ENCODE measurements around the gene PAX4. TPM values are rescaled to one million over a fixed set of nuclear protein-coding genes. Genes with fewer than 3 reads are reported as not detected.

Gene PAX4
- total and polyA plus RNA-seq, 9 of the 15 experiments (the other 6 are each of a cell fraction or from before 2014, with no cell fraction given), result not detected

DNA sequence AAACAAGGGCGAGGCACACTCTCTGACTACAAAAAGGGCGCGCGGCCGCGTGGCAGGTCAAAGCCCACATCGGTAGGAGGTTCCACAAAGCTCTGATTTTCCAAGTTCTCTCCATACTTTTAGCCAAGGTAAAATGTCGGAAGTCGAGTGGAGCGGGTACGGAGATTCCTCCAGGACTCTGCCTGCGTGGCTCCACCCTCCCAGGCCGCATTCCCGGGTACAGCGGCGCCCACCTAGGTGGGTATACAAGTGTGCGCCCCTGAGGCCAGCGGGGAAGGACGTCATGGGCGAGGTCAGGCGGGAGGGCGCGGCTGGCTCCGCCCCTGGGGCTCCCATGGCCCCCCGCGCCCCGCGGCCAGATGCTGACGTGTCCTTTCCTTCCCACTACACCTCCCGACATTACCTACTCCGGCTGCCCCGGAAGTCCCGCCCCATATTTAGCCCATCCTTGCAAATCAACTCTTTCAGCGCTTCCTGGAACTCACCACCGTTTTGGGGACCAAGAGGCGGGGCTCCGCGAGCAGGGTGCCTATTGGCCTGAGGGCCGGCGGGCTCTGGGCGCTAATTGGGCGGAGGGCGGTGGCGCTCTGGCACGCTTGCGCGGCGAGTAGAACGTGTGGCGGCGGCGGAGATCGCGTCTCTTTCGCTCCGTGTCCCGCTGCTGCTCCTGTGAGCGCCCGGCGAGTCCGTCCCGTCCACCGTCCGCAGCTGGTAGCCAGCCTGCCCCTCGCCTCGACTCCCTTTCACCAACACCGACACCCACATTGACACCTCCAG lies 33.8 kb upstream of the PAX4 start, which contains the start of gene SND1 (continued):
- TF ChIP-seq ZNF140 (CRISPR knock-in tag; IDR thresholded peaks at IDR 0.05), result peak; percentile 11; the same call in 1 of the 2 replicates
- TF ChIP-seq, protein P1, sequence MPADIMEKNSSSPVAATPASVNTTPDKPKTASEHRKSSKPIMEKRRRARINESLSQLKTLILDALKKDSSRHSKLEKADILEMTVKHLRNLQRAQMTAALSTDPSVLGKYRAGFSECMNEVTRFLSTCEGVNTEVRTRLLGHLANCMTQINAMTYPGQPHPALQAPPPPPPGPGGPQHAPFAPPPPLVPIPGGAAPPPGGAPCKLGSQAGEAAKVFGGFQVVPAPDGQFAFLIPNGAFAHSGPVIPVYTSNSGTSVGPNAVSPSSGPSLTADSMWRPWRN (IDR thresholded peaks at IDR 0.05; ENCODE audit: low read depth), result no peak
- TF ChIP-seq, protein P2, sequence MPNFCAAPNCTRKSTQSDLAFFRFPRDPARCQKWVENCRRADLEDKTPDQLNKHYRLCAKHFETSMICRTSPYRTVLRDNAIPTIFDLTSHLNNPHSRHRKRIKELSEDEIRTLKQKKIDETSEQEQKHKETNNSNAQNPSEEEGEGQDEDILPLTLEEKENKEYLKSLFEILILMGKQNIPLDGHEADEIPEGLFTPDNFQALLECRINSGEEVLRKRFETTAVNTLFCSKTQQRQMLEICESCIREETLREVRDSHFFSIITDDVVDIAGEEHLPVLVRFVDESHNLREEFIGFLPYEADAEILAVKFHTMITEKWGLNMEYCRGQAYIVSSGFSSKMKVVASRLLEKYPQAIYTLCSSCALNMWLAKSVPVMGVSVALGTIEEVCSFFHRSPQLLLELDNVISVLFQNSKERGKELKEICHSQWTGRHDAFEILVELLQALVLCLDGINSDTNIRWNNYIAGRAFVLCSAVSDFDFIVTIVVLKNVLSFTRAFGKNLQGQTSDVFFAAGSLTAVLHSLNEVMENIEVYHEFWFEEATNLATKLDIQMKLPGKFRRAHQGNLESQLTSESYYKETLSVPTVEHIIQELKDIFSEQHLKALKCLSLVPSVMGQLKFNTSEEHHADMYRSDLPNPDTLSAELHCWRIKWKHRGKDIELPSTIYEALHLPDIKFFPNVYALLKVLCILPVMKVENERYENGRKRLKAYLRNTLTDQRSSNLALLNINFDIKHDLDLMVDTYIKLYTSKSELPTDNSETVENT (CRISPR knock-in tag; IDR thresholded peaks at IDR 0.05), result peak; percentile 88
- no peak for TF ChIP-seq SRSF9 (IDR thresholded peaks at IDR 0.05; ENCODE audit: borderline replicate concordance, low read depth, low read length)
- no peak for TF ChIP-seq ZNF707 (CRISPR knock-in tag; conservative IDR thresholded peaks at IDR 0.05)
- peak; percentile 72 for TF ChIP-seq CREB1 (IDR thresholded peaks at IDR 0.05)
- TF ChIP-seq CREB1 (CRISPR knock-in tag; IDR thresholded peaks at IDR 0.05), result peak; percentile 85
- peak; percentile 58; the same call in 1 of the 2 replicates for TF ChIP-seq SMARCA4 (IDR thresholded peaks at IDR 0.05)
- no peak for TF ChIP-seq KLF16 (IDR thresholded peaks at IDR 0.05)
- no peak for TF ChIP-seq ATF1 (CRISPR knock-in tag; IDR thresholded peaks at IDR 0.05)
- TF ChIP-seq ATF1 (tag; IDR thresholded peaks at IDR 0.05), result peak; percentile 97
- peak; percentile 88 for TF ChIP-seq ZFX (CRISPR knock-in tag; IDR thresholded peaks at IDR 0.05)
- peak; percentile 93 for TF ChIP-seq KAT7 (CRISPR knock-in tag; IDR thresholded peaks at IDR 0.05; ENCODE audit: borderline replicate concordance)
- TF ChIP-seq ZNF384 (IDR thresholded peaks at IDR 0.05; ENCODE audit: low read depth, low read length), result no peak
- TF ChIP-seq NR2C2 (CRISPR knock-in tag; IDR thresholded peaks at IDR 0.05), result no peak; the same call in 1 of the 2 replicates
- peak; percentile 98 for TF ChIP-seq NR2C2 (tag; IDR thresholded peaks at IDR 0.05)
- TF ChIP-seq, protein P3, sequence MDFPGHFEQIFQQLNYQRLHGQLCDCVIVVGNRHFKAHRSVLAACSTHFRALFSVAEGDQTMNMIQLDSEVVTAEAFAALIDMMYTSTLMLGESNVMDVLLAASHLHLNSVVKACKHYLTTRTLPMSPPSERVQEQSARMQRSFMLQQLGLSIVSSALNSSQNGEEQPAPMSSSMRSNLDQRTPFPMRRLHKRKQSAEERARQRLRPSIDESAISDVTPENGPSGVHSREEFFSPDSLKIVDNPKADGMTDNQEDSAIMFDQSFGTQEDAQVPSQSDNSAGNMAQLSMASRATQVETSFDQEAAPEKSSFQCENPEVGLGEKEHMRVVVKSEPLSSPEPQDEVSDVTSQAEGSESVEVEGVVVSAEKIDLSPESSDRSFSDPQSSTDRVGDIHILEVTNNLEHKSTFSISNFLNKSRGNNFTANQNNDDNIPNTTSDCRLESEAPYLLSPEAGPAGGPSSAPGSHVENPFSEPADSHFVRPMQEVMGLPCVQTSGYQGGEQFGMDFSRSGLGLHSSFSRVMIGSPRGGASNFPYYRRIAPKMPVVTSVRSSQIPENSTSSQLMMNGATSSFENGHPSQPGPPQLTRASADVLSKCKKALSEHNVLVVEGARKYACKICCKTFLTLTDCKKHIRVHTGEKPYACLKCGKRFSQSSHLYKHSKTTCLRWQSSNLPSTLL (IDR thresholded peaks at IDR 0.05), result no peak
- TF ChIP-seq GATAD2A (IDR thresholded peaks at IDR 0.05), result peak; percentile 91; the same call in 1 of the 2 replicates
- no peak for TF ChIP-seq ZFP30 (CRISPR knock-in tag; IDR thresholded peaks at IDR 0.05; ENCODE audit: borderline replicate concordance)
- no peak; the same call in 1 of the 2 replicates for TF ChIP-seq NCOA1 (IDR thresholded peaks at IDR 0.05; ENCODE audit: low read depth)
- TF ChIP-seq CEBPB (tag; IDR thresholded peaks at IDR 0.05), result no peak
- no peak for TF ChIP-seq ZNF253 (CRISPR knock-in tag; conservative IDR thresholded peaks at IDR 0.05)
- no peak; the same call in 1 of the 2 replicates for TF ChIP-seq ZNF274 (IDR thresholded peaks at IDR 0.05; ENCODE audit: borderline replicate concordance, low read depth, low read length)
- TF ChIP-seq POLR2A (conservative IDR thresholded peaks at IDR 0.05), result peak; percentile 98
- peak; percentile 45 for TF ChIP-seq NELFE (IDR thresholded peaks at IDR 0.05; ENCODE audit: insufficient read depth, insufficient read length)
- TF ChIP-seq, protein P4, sequence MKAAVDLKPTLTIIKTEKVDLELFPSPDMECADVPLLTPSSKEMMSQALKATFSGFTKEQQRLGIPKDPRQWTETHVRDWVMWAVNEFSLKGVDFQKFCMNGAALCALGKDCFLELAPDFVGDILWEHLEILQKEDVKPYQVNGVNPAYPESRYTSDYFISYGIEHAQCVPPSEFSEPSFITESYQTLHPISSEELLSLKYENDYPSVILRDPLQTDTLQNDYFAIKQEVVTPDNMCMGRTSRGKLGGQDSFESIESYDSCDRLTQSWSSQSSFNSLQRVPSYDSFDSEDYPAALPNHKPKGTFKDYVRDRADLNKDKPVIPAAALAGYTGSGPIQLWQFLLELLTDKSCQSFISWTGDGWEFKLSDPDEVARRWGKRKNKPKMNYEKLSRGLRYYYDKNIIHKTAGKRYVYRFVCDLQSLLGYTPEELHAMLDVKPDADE (conservative IDR thresholded peaks at IDR 0.05; ENCODE audit: control insufficient read depth, low read depth, low read length), result peak; percentile 76; the same call in 1 of the 2 replicates

Measured in K562 (cell line).